IMR-90 (cell line): ENCODE results near the gene ZNF439. TPM values are rescaled to one million over a fixed set of nuclear protein-coding genes. Genes with fewer than 3 reads are reported as not detected.

Experiments used
- ATAC-seq: fragments of 200-7000 bp; cut with Tn5 transposase; 2 replicates; pipeline ENCODE4 v1.9.1; 2020; ENCODE audit warnings: low read depth, mild to moderate bottlenecking, moderate library complexity
- BruUV-seq: library from RNA; stranded (reverse); fragments of 400-500 nt; replicated peaks from 2 replicates; lab custom pipeline; 2021; lab: Mats Ljungman, UMichigan
- CTCF ChIA-PET: fragments of 300-600 bp; formaldehyde crosslinking; extraction: SDS; loops from one replicate; lab custom pipeline; 2021; ENCODE audit warnings: antibody characterized with exemption; lab: Yijun Ruan, JAX
- POLR2A ChIA-PET: fragments of 300-600 bp; sonication (Branson Sonifier 250); formaldehyde crosslinking; loops from one replicate; lab custom pipeline; 2022; ENCODE audit warnings: antibody characterized with exemption; ENCODE audit not compliant: unreplicated experiment; lab: Charles Lee
- DNase-seq: peaks from one replicate; pipeline ENCODE4 v3.0.0; 2013
- H2AFZ ChIP-seq: replicated peaks from 2 replicates; pipeline ENCODE3; 2013; ENCODE audit warnings: low read length, mild to moderate bottlenecking; ENCODE audit not compliant: poor library complexity
- H2AK5ac ChIP-seq: 2 replicates; pipeline ENCODE4 v1.6.1; 2013; ENCODE audit warnings: low read depth, low read length, inconsistent platforms
- H2AK9ac ChIP-seq: replicated peaks from 2 replicates; pipeline ENCODE3; 2013; ENCODE audit warnings: mild to moderate bottlenecking, low read depth, low read length, moderate library complexity; ENCODE audit not compliant: poor library complexity
- H2BK120ac ChIP-seq: 2 replicates; pipeline ENCODE4 v1.6.1; 2013; ENCODE audit warnings: low read depth, low read length, inconsistent platforms
- H2BK15ac ChIP-seq: 3 replicates; pipeline ENCODE4 v1.6.1; 2013; ENCODE audit warnings: low read depth, low read length, inconsistent platforms
- H2BK20ac ChIP-seq: 2 replicates; pipeline ENCODE4 v1.6.1; 2013; ENCODE audit warnings: low read depth, mild to moderate bottlenecking, inconsistent platforms, low read length, moderate library complexity
- H2BK5ac ChIP-seq: 2 replicates; pipeline ENCODE4 v1.6.1; 2013; ENCODE audit warnings: mild to moderate bottlenecking, low read depth, low read length, inconsistent platforms; ENCODE audit not compliant: poor library complexity, severe bottlenecking
- H3K14ac ChIP-seq: replicated peaks from 2 replicates; pipeline ENCODE4 v1.6.1; 2013; ENCODE audit warnings: low read depth, low read length, inconsistent platforms
- H3K18ac ChIP-seq: 2 replicates; pipeline ENCODE4 v1.6.1; 2013; ENCODE audit warnings: low read depth, low read length, control low read depth
- H3K23ac ChIP-seq: 2 replicates; pipeline ENCODE4 v1.6.1; 2013; ENCODE audit warnings: low read depth, low read length, inconsistent platforms
- H3K27ac ChIP-seq: 2 replicates; pipeline ENCODE4 v1.5.1; 2013; ENCODE audit warnings: mild to moderate bottlenecking, control low read depth, low read length; ENCODE audit not compliant: insufficient read depth
- H3K27me3 ChIP-seq: 2 replicates; pipeline ENCODE4 v1.6.1; 2013; ENCODE audit warnings: low read length; ENCODE audit not compliant: control insufficient read depth, insufficient read depth
- H3K36me3 ChIP-seq: 2 replicates; pipeline ENCODE4 v1.6.1; 2013; ENCODE audit warnings: low read length, mixed read lengths; ENCODE audit not compliant: control insufficient read depth, insufficient read depth
- H3K4ac ChIP-seq: 2 replicates; pipeline ENCODE4 v1.6.1; 2013; ENCODE audit warnings: low read depth, low read length, inconsistent platforms
- H3K4me1 ChIP-seq: 2 replicates; pipeline ENCODE4 v1.6.1; 2013; ENCODE audit warnings: low read length, mixed read lengths; ENCODE audit not compliant: control insufficient read depth, insufficient read depth
- H3K4me2 ChIP-seq: 2 replicates; pipeline ENCODE4 v1.6.1; 2013; ENCODE audit warnings: low read depth, mild to moderate bottlenecking, control low read depth, low read length, moderate library complexity
- H3K4me3 ChIP-seq: 2 replicates; pipeline ENCODE4 v1.5.1; 2013; ENCODE audit warnings: low read depth, mild to moderate bottlenecking, control low read depth, low read length, moderate library complexity; ENCODE audit not compliant: insufficient read depth
- H3K56ac ChIP-seq: 2 replicates; pipeline ENCODE4 v1.6.1; 2013; ENCODE audit warnings: low read length, inconsistent platforms; ENCODE audit not compliant: insufficient read depth; ENCODE audit errors: extremely low read depth
- H3K79me1 ChIP-seq, 2 experiments: 2 replicates each; pipeline ENCODE4 v1.6.1; 2013; ENCODE audit warnings: low read length in 2 of 2, inconsistent platforms in 1 of 2, low read depth in 1 of 2
- H3K9ac ChIP-seq: 2 replicates; pipeline ENCODE4 v1.6.1; 2013; ENCODE audit warnings: low read depth, low read length, control low read depth
- H3K9me1 ChIP-seq: 2 replicates; pipeline ENCODE4 v1.6.1; 2013; ENCODE audit warnings: low read length, inconsistent platforms; ENCODE audit not compliant: insufficient read depth
- H3K9me3 ChIP-seq: 2 replicates; pipeline ENCODE4 v1.6.1; 2013; ENCODE audit warnings: low read length; ENCODE audit not compliant: control insufficient read depth, insufficient read depth
- H4K20me1 ChIP-seq: 2 replicates; pipeline ENCODE4 v1.6.1; 2013; ENCODE audit warnings: low read length, inconsistent platforms; ENCODE audit not compliant: insufficient read depth
- H4K5ac ChIP-seq: 2 replicates; pipeline ENCODE4 v1.6.1; 2013; ENCODE audit warnings: mild to moderate bottlenecking, low read depth, low read length, control low read depth
- H4K8ac ChIP-seq, 2 experiments: 2 replicates each; pipeline ENCODE4 v1.6.1; 2013; ENCODE audit warnings: low read depth in 2 of 2, low read length in 2 of 2, control low read depth in 1 of 2, inconsistent platforms in 1 of 2
- H4K91ac ChIP-seq: 2 replicates; pipeline ENCODE4 v1.6.1; 2013; ENCODE audit warnings: low read depth, low read length, inconsistent platforms; ENCODE audit not compliant: insufficient read depth
- BHLHE40 ChIP-seq: fragments of 150-350 bp; IDR thresholded peaks from 2 replicates; pipeline ENCODE4 v1.6.1; 2016; ENCODE audit warnings: mild to moderate bottlenecking, low read depth, low read length
- CEBPB ChIP-seq: IDR thresholded peaks from 2 replicates; pipeline ENCODE4 v1.6.1; 2012; ENCODE audit warnings: low read depth, low read length, improper control_type of control experiment
- CHD1 ChIP-seq: IDR thresholded peaks from 2 replicates; pipeline ENCODE4 v1.6.1; 2012; ENCODE audit warnings: low read depth, low read length, improper control_type of control experiment
- FOS ChIP-seq: fragments of 150-350 bp; IDR thresholded peaks from 2 replicates; pipeline ENCODE4 v1.6.1; 2016; ENCODE audit warnings: low read depth, low read length
- MAFK ChIP-seq: IDR thresholded peaks from 2 replicates; pipeline ENCODE4 v1.6.1; 2012; ENCODE audit warnings: low read depth, low read length, improper control_type of control experiment
- MAZ ChIP-seq: IDR thresholded peaks from 2 replicates; pipeline ENCODE4 v1.6.1; 2012; ENCODE audit warnings: low read depth, mild to moderate bottlenecking, low read length, improper control_type of control experiment, moderate library complexity, borderline replicate concordance
- MXI1 ChIP-seq: IDR thresholded peaks from 2 replicates; pipeline ENCODE4 v1.6.1; 2012; ENCODE audit warnings: low read depth, mild to moderate bottlenecking, low read length, moderate library complexity, borderline replicate concordance
- NFE2L2 ChIP-seq: fragments of 150-350 bp; IDR thresholded peaks from 2 replicates; pipeline ENCODE4 v1.6.1; 2016; ENCODE audit warnings: low read depth, mild to moderate bottlenecking, low read length
- POLR2A ChIP-seq: IDR thresholded peaks from 2 replicates; pipeline ENCODE4 v1.6.1; 2012; ENCODE audit warnings: mild to moderate bottlenecking, low read depth, low read length
- RAD21 ChIP-seq: IDR thresholded peaks from 2 replicates; pipeline ENCODE4 v1.6.1; 2012; ENCODE audit warnings: low read length, improper control_type of control experiment
- RCOR1 ChIP-seq: IDR thresholded peaks from 2 replicates; pipeline ENCODE4 v1.6.1; 2012; ENCODE audit warnings: mild to moderate bottlenecking, low read length, improper control_type of control experiment; ENCODE audit not compliant: insufficient replicate concordance
- RFX5 ChIP-seq: IDR thresholded peaks from 2 replicates; pipeline ENCODE4 v1.8.0; 2012; ENCODE audit warnings: low read depth, mild to moderate bottlenecking, low read length, moderate library complexity
- SMC3 ChIP-seq: fragments of 150-350 bp; IDR thresholded peaks from 2 replicates; pipeline ENCODE4 v1.6.1; 2016; ENCODE audit warnings: low read depth, mild to moderate bottlenecking, antibody characterized with exemption, low read length, moderate library complexity
- WGBS, 2 experiments: methylation state at CpG; one replicate each; pipeline versions ENCODE4 v1.1.5 to v1.1.7; 2013; ENCODE audit warnings: missing lambda C conversion rate in 2 of 2; ENCODE audit not compliant: insufficient read length in 1 of 2; ENCODE audit errors: extremely low coverage in 2 of 2; 5-methylcytosine and 5-hydroxymethylcytosine counted together
- dilution Hi-C: fragments of 300-500 bp; cut with HindIII; formaldehyde crosslinking; loops from one replicate; pipeline ENCODE4 v1.14.3; 2018; ENCODE audit warnings: low sequenced_read_pairs; ENCODE audit not compliant: unreplicated experiment
- in situ Hi-C: fragments of 300-500 bp; cut with MboI; formaldehyde crosslinking; loops from 3 replicates; pipeline ENCODE4 v1.14.3; 2019; ENCODE audit warnings: low sequenced_read_pairs, inconsistent platforms, mixed read lengths
- intact Hi-C: fragments of 100-400 bp; cut with micrococcal nuclease; formaldehyde crosslinking; loops from 2 replicates; pipeline ENCODE4 v1.10.0; 2022
- polyA plus RNA-seq, 3 experiments: library from polyadenylated mRNA; depleted of rRNA; stranded (reverse); fragments of >200 nt; gene quantifications; 2 replicates each; pipeline ENCODE4 v1.2.3, GENCODE V29; 2012; ENCODE audit warnings: low replicate concordance in 1 of 3
- total RNA-seq: library from RNA; depleted of rRNA; stranded (reverse); fragments of >200 nt; gene quantifications from 2 replicates; pipeline ENCODE4 v1.2.3, GENCODE V29; 2012
- TF ChIP-seq, protein P1 (sequence below): fragments of 150-350 bp; IDR thresholded peaks from 2 replicates; pipeline ENCODE4 v1.6.1; 2016; ENCODE audit warnings: low read depth, mild to moderate bottlenecking, low read length, moderate library complexity, borderline replicate concordance
- TF ChIP-seq, protein P2 (sequence below): fragments of 150-350 bp; IDR thresholded peaks from 2 replicates; pipeline ENCODE4 v1.6.1; 2017; ENCODE audit warnings: mild to moderate bottlenecking, antibody characterized with exemption, low read length, low read depth
- TF ChIP-seq, protein P3 (sequence below): conservative IDR thresholded peaks from 2 replicates; pipeline ENCODE4 v1.5.1; 2012; ENCODE audit warnings: mild to moderate bottlenecking, low read depth, low read length, improper control_type of control experiment

The ZNF439 gene
- total and polyA plus RNA-seq, 2 of the 4 experiments (the other 2 are of a cell fraction), result 4.8 to 8.4 TPM

DNA sequence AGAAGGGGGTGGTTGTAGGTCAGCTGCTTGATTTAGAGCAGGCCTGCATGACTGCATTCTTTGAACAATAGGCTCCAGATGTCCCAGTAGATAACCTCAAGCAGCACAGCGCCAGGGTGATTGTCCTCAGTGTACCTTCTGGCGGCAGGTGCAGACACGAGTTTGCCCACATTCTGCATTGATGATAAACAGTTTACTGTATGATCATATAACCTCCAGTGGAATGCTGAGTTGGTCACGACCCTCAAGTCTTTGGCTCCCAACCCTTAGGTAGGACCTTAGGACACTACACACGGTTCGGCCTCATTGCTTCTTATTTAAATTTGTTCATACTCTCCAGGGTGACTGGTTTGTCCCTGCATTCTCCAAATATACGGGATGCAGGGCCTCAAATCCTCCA is 12.2 kb downstream of the ZNF439 start:
- H3K27me3 ChIP-seq, result no peaks in the 10 kb centered on the region
- TF ChIP-seq CHD1 (no peak), MAFK (no peak), SMC3 (no peak), NFE2L2 (no peak), POLR2A (no peak), FOS (no peak), MAZ (no peak), RAD21 (no peak), RCOR1 (no peak), CEBPB (no peak), BHLHE40 (no peak), MXI1 (no peak), RFX5 (no peak)
- TF ChIP-seq, protein P1, sequence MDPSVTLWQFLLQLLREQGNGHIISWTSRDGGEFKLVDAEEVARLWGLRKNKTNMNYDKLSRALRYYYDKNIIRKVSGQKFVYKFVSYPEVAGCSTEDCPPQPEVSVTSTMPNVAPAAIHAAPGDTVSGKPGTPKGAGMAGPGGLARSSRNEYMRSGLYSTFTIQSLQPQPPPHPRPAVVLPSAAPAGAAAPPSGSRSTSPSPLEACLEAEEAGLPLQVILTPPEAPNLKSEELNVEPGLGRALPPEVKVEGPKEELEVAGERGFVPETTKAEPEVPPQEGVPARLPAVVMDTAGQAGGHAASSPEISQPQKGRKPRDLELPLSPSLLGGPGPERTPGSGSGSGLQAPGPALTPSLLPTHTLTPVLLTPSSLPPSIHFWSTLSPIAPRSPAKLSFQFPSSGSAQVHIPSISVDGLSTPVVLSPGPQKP, result no peak
- TF ChIP-seq, protein P2, sequence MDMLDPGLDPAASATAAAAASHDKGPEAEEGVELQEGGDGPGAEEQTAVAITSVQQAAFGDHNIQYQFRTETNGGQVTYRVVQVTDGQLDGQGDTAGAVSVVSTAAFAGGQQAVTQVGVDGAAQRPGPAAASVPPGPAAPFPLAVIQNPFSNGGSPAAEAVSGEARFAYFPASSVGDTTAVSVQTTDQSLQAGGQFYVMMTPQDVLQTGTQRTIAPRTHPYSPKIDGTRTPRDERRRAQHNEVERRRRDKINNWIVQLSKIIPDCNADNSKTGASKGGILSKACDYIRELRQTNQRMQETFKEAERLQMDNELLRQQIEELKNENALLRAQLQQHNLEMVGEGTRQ, result no peak
- TF ChIP-seq, protein P3, sequence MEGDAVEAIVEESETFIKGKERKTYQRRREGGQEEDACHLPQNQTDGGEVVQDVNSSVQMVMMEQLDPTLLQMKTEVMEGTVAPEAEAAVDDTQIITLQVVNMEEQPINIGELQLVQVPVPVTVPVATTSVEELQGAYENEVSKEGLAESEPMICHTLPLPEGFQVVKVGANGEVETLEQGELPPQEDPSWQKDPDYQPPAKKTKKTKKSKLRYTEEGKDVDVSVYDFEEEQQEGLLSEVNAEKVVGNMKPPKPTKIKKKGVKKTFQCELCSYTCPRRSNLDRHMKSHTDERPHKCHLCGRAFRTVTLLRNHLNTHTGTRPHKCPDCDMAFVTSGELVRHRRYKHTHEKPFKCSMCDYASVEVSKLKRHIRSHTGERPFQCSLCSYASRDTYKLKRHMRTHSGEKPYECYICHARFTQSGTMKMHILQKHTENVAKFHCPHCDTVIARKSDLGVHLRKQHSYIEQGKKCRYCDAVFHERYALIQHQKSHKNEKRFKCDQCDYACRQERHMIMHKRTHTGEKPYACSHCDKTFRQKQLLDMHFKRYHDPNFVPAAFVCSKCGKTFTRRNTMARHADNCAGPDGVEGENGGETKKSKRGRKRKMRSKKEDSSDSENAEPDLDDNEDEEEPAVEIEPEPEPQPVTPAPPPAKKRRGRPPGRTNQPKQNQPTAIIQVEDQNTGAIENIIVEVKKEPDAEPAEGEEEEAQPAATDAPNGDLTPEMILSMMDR, result no peak
- H3K18ac ChIP-seq, result no peak overlapping the region
- H2BK120ac ChIP-seq, result no peak overlapping the region
- no peak overlapping the region for H3K9ac ChIP-seq
- dilution Hi-C loops, result no loop called here
- H4K8ac ChIP-seq, result no peak overlapping the region
- no peak overlapping the region for H2AK5ac ChIP-seq
- no peak overlapping the region for H3K14ac ChIP-seq
- no peak overlapping the region for H3K4ac ChIP-seq
- no peak overlapping the region for H2BK15ac ChIP-seq
- H3K4me1 ChIP-seq, result no peaks in the 10 kb centered on the region
- peaks cover 4 to 7% of the 10 kb centered on the region in 2 experiments; a peak in 3 of 4 replicates for H3K79me1 ChIP-seq
- no peak overlapping the region for H2AK9ac ChIP-seq
- no peak overlapping the region for H3K56ac ChIP-seq
- peaks cover 63% of the 10 kb centered on the region for H3K9me3 ChIP-seq
- H3K27ac ChIP-seq, result no peak overlapping the region
- no peak overlapping the region for H2BK5ac ChIP-seq
- H3K4me3 ChIP-seq, result no peak overlapping the region
- no peaks in the 10 kb centered on the region for H3K9me1 ChIP-seq
- H2AFZ ChIP-seq, result no peak overlapping the region
- in situ Hi-C loops, result no loop called here
- CTCF ChIA-PET, result no interaction called here
- POLR2A ChIA-PET, result no interaction called here
- H4K20me1 ChIP-seq, result no peaks in the 10 kb centered on the region
- intact Hi-C loops, result no loop called here
- H3K23ac ChIP-seq, result no peak overlapping the region
- 86% methylated on average over 1 of the region's 7 CpGs; no CpG with 5 or more reads in 1 of the 2 experiments for WGBS, 2 experiments
- DNase-seq (no peak), ATAC-seq (no peak)
- no peak overlapping the region for H4K5ac ChIP-seq
- BruUV-seq, result no TSS peak
- peaks cover 13% of the 10 kb centered on the region for H3K36me3 ChIP-seq
- no peak overlapping the region for H3K4me2 ChIP-seq
- no peak overlapping the region for H4K91ac ChIP-seq
- H2BK20ac ChIP-seq, result no peak overlapping the region
